GM19468 (cell line): ENCODE results near the gene PZP.
"Not testable (repeated sequence)": the region's sequence is repeated elsewhere in the genome, so short reads cannot be mapped to it uniquely, and the experiment has no call there.

Experiments used
- ATAC-seq: cut with Tn5 transposase; IDR thresholded peaks from one replicate; pipeline ENCODE4 v1.9.1; 2021; ENCODE audit warnings: mild to moderate bottlenecking, moderate library complexity, moderate number of reproducible peaks; ENCODE audit not compliant: unreplicated experiment; ENCODE audit errors: extremely low read depth

Gene PZP

GRCh38 chr12:9208229-9208628 is at the start of gene PZP:
PZP (minus strand) TSS chr12:9208395; CDS start chr12:9208341, 54 bp downstream.
- no peak for ATAC-seq

GRCh38 chr12:9256758-9257405 is 48.7 kb upstream of the PZP start:
- ATAC-seq, result no peak

DNA sequence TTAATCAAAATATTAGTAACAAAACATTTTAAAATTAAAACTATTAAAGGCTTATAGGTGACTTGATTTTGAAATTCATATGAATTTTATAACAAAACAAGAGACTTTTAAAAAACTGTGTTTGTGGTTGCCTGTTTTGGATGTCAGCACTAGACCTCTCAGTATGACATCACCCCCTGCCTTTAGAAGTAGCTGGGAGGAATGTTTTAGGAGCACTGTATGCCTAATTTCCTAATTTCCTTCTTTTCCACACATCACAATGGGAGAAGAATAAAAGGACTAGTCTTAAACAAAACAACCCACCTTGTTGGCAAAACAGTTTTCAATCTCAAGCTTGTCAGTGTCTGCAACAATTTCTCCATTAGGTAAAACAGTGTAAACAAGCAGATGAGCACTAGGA is 48.1 kb upstream of the PZP start:
- ATAC-seq, result no peak

GRCh38 chr12:9255837-9256236 is 47.6 kb upstream of the PZP start:
- ATAC-seq, result no peak

GRCh38 chr12:9253464-9253863 is 45.3 kb upstream of the PZP start:
- no peak for ATAC-seq

- not testable (repeated sequence) for ATAC-seq
Measured at GRCh38 chr12:9252791-9253190, 44.6 kb upstream of the PZP start.

- no peak for ATAC-seq
Measured at GRCh38 chr12:9252256-9252655, 44.1 kb upstream of the PZP start.

DNA sequence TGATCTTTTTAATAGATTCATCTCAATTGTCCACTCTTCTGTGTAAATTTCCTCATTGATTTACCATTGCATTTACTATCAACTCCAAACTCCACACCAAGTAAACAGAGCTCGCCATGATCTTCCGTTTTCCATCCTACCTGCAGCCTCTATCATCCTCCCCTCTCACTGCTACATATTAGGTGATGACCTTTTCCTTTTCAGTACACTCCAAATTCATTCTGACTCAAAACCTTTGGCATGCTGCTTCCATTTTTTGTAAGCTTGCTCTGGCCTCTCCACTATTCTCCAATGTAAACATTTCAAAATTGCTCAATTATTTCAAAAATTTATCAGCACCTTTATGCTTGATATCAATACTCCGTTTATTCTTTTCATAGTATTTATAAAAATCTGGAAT is 40.2 kb upstream of the PZP start:
- ATAC-seq, result no peak

DNA sequence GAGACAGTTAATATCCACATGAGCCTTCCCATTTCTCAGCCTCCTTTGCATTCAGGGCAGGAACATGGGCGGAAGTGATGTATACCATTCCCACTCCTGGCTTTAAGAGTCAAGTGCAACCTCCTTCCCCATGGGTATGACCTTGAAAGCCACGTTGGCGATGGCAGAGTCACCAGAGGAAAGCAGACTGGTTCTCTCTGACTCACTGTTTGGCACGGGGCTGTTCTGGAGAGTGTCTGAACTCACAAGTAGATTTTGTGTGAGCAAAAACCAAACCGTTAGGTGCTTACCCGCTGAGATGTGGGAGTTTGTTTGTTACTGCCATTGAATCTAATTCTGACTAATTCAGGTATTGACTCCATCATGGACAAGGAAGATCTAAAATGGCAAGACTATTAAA is 36.7 kb upstream of the PZP start:
- no peak for ATAC-seq

DNA sequence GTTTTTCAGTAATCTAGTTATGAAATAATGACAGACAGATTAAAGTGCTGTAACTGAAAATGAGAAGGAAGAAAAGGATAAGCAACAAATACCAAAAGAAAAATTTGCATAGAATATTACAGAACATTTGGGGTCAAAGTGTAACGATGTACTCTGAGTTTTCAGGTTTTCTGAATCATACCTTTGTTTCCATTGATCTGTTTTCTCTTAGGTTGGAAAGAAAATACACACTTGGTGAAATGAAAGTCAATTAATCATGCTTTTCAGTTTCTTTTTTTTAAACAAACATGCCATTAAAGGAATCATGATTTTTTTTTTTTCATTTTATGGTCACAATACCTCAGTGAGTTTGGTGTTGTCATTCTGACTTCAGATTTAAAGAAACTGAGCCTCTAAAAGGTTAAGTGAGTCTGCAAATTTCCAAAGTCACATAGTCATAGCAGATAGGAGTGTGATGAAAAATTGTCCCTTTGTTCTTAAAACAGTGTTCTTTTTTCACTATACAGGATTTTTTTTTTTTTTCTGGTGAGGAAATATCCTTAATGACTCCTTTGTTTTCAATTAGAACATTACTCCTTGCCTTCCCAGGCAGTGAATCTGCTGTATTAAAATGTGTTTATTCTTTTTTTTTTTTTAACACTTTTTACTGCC is 35.9 kb upstream of the PZP start:
- ATAC-seq, result no peak

DNA sequence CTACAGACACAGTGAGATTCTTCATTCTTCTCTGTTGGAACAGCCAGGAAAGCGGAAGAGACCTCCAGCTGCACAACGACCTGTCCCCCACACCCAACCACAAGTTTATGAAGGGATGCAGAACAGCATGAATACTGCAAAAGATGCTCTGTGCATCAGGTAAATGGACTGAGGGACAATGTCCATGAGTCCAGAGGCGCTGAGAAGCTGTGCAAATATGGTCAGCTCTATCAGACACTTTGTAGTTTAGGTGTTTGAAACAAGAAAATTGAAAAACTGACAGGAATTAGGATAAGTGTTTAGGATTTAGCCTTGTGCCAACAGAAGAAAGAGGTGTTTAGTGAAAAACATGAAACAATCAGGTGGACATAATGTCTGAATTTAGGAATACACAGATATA is 33.1 kb upstream of the PZP start:
- ATAC-seq, result no peak

- no peak for ATAC-seq
Measured at GRCh38 chr12:9240776-9241175, 32.6 kb upstream of the PZP start.

- not testable (repeated sequence) for ATAC-seq
Measured at GRCh38 chr12:9240004-9240635, 31.9 kb upstream of the PZP start.

- no peak for ATAC-seq
Measured at GRCh38 chr12:9237286-9237685, 29.1 kb upstream of the PZP start.

GRCh38 chr12:9235519-9235918 is 27.3 kb upstream of the PZP start:
- ATAC-seq, result no peak

- ATAC-seq, result no peak
Measured at GRCh38 chr12:9227950-9228349, 19.8 kb upstream of the PZP start.

DNA sequence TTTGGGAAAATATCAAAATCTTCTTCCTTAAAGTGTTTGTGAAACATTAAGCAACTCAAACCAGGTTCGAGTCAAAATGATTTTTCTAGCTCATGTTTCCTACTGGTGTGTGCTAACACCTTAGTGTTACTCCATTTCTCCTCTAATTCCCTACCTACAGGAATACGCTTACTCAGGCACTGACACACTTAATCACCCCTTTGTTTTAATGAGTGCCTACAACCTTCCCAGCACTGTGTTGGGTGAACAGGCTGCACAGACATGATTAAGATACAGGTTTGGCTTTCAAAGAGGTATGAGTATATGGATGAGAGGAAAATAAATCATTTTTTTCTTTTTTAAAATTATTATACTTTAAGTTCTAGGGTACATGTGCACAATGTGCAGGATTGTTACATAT is 15.6 kb upstream of the PZP start:
- ATAC-seq, result no peak

DNA sequence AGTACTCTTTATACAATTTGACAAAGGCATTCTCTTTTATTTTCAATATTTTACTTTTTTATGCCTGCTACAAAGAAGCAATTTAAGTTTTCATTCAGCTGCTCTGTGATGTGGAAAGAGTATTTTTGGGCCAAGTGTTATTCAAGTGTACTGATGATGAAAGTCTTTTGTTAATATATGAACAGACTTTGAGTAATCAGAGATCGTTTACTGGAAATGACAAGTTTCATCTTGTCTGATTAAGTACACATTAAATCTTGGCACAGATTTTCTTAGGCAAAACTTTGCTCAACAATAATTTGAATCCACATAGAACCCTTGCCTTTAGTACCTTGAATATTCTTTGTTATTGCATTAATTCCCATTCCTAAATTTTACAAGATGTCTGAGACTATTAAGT is 13.3 kb upstream of the PZP start:
- no peak for ATAC-seq

GRCh38 chr12:9221011-9221410 is 12.8 kb upstream of the PZP start:
- ATAC-seq, result not testable (repeated sequence)

DNA sequence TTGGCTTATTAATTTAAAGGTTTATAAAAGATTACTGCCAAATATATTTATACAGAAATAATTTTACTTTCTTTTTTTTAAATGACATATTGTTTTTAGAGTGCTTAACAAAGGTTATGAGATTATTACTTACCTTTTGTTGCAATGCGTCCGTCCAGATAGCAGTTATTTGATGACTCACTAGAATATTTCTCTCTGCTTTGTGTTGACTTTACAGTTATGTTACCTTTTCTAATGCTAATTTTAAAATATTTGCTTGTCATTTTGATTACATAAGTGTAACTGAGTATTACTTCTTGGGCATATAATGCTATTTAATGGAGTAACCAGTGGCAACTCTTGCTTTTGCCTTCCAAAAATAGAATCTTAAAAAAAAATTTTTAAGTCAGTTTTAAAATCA is 6.3 kb upstream of the PZP start:
- no peak for ATAC-seq

DNA sequence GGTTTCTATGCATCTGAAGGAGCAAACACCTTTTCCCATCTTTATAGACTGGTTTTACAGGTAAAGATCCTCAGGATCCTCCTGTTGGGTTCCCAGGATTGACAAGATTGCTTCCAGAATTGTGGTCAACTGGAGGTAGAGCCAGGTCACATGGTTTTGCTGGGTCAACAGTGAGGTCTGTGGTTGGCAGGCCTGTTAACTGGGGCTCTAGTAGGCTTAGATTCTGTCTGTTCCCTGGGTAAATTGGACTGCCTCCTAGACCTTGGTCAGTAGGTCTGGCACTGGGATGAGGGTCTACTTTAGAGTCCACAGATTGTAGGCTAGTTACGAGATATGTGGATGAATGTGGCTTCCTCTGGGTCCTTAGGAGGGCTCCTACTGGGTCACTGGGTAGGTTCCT is 3.5 kb upstream of the PZP start:
- no peak for ATAC-seq

DNA sequence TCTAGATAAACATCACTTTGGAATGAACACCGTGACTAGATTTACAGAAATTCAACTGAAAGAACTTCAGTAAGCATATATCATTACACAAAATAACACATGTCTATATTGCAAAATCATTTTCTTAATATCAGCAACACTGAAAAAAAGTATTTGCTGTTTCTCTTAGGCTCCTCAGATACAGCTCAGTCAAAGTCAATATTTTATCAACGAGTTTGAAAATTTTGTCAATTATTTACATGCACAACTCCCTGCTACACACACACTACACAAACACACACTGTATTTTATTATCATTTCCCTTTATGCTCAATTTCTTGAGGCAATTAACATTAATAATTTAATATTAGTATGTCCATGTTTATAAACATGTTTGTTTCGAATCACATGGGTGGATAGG is 3.8 kb downstream of the PZP start:
- no peak for ATAC-seq
